H1 (cell line): ENCODE results near the gene ZNF44.

Experiments used
- CBX8 ChIP-seq: fragments of 300-800, 300-1000 bp; sonication (generic); IDR thresholded peaks from 2 replicates; pipeline ENCODE4 v1.7.1; 2016; ENCODE audit warnings: low read depth, low read length, borderline replicate concordance
- CTCF ChIP-seq, 3 experiments: IDR thresholded peaks; 1 replicate in 2 of 3; 2 replicates in 1 of 3; pipeline versions ENCODE4 v1.5.1 to v1.6.1; 2011; ENCODE audit warnings: low read length in 3 of 3, mild to moderate bottlenecking in 3 of 3, inconsistent platforms in 2 of 3, low read depth in 1 of 3, moderate library complexity in 1 of 3; ENCODE audit not compliant: insufficient read depth in 1 of 3; ENCODE audit errors: control extremely low read depth in 1 of 3
- EP300 ChIP-seq, 2 experiments: IDR thresholded peaks; 1 replicate in 1 of 2; 2 replicates in 1 of 2; pipeline ENCODE4 v1.6.1; 2011 to 2012; ENCODE audit warnings: low read depth in 2 of 2, low read length in 2 of 2, mild to moderate bottlenecking in 2 of 2, borderline replicate concordance in 1 of 2, inconsistent platforms in 1 of 2, moderate library complexity in 1 of 2
- EZH2 ChIP-seq: fragments of 200-600 bp; sonication (generic); IDR thresholded peaks from 2 replicates; pipeline ENCODE4 v1.7.1; 2012; ENCODE audit warnings: low read depth, mild to moderate bottlenecking, moderate library complexity, low read length, inconsistent platforms; ENCODE audit not compliant: severe bottlenecking
- JUN ChIP-seq: IDR thresholded peaks from 2 replicates; pipeline ENCODE4 v1.6.1; 2011; ENCODE audit warnings: low read depth, mild to moderate bottlenecking, improper control_type of control experiment, low read length
- NRF1 ChIP-seq: IDR thresholded peaks from 2 replicates; pipeline ENCODE4 v1.6.1; 2011; ENCODE audit warnings: mild to moderate bottlenecking, low read depth, low read length, improper control_type of control experiment
- POLR2AphosphoS5 ChIP-seq: IDR thresholded peaks from 2 replicates; pipeline ENCODE4 v1.6.1; 2011; ENCODE audit warnings: low read depth, low read length
- RAD21 ChIP-seq, 2 experiments: IDR thresholded peaks in 1 of 2; conservative IDR thresholded peaks in 1 of 2; 2 replicates each; pipeline ENCODE4 v1.6.1; 2011; ENCODE audit warnings: low read depth in 2 of 2, low read length in 2 of 2, improper control_type of control experiment in 1 of 2, inconsistent platforms in 1 of 2, mild to moderate bottlenecking in 1 of 2, moderate library complexity in 1 of 2
- SRF ChIP-seq: IDR thresholded peaks from 2 replicates; pipeline ENCODE4 v1.6.1; 2011; ENCODE audit warnings: mild to moderate bottlenecking, low read depth, low read length, moderate library complexity
- USF2 ChIP-seq: IDR thresholded peaks from 2 replicates; pipeline ENCODE4 v1.6.1; 2011; ENCODE audit warnings: low read length, improper control_type of control experiment

- TF ChIP-seq RAD21 (IDR thresholded peaks at IDR 0.05 in 1 of 2, conservative IDR thresholded peaks at IDR 0.05 in 1 of 2; ENCODE audit: low read depth in 2 of 2, low read length in 2 of 2), result no peak
- no peak for TF ChIP-seq CTCF (IDR thresholded peaks at IDR 0.05; ENCODE audit: control extremely low read depth in 1 of 3, insufficient read depth in 1 of 3, low read depth in 1 of 3, low read length in 3 of 3)
- TF ChIP-seq EZH2, result no peak
- TF ChIP-seq NRF1, result no peak
- no peak for TF ChIP-seq EP300 (IDR thresholded peaks at IDR 0.05; ENCODE audit: borderline replicate concordance in 1 of 2, low read depth in 2 of 2, low read length in 2 of 2)
- no peak for TF ChIP-seq SRF
- TF ChIP-seq POLR2AphosphoS5, result no peak
- no peak for TF ChIP-seq CBX8
- TF ChIP-seq JUN, result no peak
- TF ChIP-seq USF2, result no peak
These were observed 6.7 kb downstream of the ZNF44 start for GRCh38 chr19:12287958-12288500.
